Thyroid gland (tissue), 4 donors: ENCODE measurements around the gene MARK2.

Source experiments
- CTCF ChIP-seq, 6 experiments: fragments of 200-600 bp in 3 of 6; fragments of 450-650 bp in 3 of 6; sonication (generic) in 3 of 6; IDR thresholded peaks; one replicate each; pipeline ENCODE4 v1.5.1; 2016 to 2019; ENCODE audit warnings: antibody characterized with exemption in 6 of 6, mild to moderate bottlenecking in 2 of 6, inconsistent platforms in 1 of 6, moderate library complexity in 1 of 6
- POLR2A ChIP-seq, 2 donors: fragments of 450-650 bp; IDR thresholded peaks; one replicate each; pipeline ENCODE4 v1.6.1; 2017; ENCODE audit warnings: antibody characterized with exemption in 2 of 2, mild to moderate bottlenecking in 2 of 2, moderate library complexity in 1 of 2

GRCh38 chr11:63892228-63892627 lies 53.3 kb downstream of the MARK2 start:
- TF ChIP-seq POLR2A (IDR thresholded peaks at IDR 0.05) (no peak), CTCF (IDR thresholded peaks at IDR 0.05) (no peak)
